PC-3 (cell line): Measurements from ENCODE around the gene AIRE.

Experiments used
- EZH2 ChIP-seq: fragments of 300-600 bp; sonication (generic); IDR thresholded peaks from one replicate; pipeline ENCODE4 v1.6.1; 2017; ENCODE audit warnings: antibody characterized with exemption, mild to moderate bottlenecking, low read length; ENCODE audit not compliant: unreplicated experiment
- EZH2phosphoT487 ChIP-seq: fragments of 300-600 bp; sonication (generic); IDR thresholded peaks from 2 replicates; pipeline ENCODE4 v1.6.1; 2018; ENCODE audit warnings: mild to moderate bottlenecking, antibody characterized with exemption, low read length, borderline replicate concordance
- TF ChIP-seq, protein P1 (sequence below): fragments of 300-600 bp; sonication (generic); conservative IDR thresholded peaks from 2 replicates; pipeline ENCODE4 v1.5.1; 2017; ENCODE audit warnings: antibody characterized with exemption, low read depth, mild to moderate bottlenecking, low read length

DNA sequence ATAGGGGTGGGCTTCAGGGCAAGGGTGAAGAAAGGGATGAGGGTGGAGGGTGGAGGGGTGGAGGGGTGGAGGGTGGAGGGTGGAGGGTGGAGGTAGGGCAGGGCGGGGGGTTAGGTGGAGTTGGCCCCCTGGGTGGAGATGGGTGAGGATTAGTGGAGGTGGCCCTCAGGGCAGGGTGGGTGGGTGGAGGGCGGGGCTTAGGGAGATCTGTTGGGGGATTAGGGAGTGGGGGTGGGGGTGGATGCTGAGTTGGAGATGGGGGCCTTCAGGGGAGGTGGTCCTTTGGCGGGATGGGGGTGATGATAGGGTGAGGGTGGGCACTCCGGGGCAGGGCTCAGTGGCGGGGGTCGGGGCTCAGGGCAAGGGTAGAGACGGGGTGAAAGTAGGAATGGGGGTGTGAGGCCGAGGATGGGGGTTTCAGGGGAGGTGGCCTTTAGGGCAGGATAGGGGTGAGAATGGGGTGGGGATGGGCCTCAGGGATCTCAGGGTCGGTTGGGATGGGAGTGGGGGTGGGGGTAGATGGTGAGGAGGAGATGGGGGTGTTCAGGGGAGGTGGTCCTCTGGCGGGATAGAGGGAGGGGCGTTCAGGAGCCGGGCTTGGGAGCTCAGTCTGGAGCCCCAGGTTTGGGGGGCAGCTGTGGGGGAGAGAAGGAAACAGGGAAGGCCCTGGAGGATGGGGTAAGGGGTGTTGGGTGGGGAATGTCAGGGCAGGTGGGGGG lies 23.2 kb upstream of the AIRE start:
- TF ChIP-seq, protein P1, sequence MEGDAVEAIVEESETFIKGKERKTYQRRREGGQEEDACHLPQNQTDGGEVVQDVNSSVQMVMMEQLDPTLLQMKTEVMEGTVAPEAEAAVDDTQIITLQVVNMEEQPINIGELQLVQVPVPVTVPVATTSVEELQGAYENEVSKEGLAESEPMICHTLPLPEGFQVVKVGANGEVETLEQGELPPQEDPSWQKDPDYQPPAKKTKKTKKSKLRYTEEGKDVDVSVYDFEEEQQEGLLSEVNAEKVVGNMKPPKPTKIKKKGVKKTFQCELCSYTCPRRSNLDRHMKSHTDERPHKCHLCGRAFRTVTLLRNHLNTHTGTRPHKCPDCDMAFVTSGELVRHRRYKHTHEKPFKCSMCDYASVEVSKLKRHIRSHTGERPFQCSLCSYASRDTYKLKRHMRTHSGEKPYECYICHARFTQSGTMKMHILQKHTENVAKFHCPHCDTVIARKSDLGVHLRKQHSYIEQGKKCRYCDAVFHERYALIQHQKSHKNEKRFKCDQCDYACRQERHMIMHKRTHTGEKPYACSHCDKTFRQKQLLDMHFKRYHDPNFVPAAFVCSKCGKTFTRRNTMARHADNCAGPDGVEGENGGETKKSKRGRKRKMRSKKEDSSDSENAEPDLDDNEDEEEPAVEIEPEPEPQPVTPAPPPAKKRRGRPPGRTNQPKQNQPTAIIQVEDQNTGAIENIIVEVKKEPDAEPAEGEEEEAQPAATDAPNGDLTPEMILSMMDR = no peak
- TF ChIP-seq EZH2 (no peak), EZH2phosphoT487 (no peak)
